ENCODE data around the gene SPAG7. TPM values are rescaled to one million over a fixed set of nuclear protein-coding genes. Genes with fewer than 3 reads are reported as not detected.

Gene SPAG7
- total and polyA plus RNA-seq, 4 donors: 18.6 to 66.3 (median 26.0) TPM

DNA sequence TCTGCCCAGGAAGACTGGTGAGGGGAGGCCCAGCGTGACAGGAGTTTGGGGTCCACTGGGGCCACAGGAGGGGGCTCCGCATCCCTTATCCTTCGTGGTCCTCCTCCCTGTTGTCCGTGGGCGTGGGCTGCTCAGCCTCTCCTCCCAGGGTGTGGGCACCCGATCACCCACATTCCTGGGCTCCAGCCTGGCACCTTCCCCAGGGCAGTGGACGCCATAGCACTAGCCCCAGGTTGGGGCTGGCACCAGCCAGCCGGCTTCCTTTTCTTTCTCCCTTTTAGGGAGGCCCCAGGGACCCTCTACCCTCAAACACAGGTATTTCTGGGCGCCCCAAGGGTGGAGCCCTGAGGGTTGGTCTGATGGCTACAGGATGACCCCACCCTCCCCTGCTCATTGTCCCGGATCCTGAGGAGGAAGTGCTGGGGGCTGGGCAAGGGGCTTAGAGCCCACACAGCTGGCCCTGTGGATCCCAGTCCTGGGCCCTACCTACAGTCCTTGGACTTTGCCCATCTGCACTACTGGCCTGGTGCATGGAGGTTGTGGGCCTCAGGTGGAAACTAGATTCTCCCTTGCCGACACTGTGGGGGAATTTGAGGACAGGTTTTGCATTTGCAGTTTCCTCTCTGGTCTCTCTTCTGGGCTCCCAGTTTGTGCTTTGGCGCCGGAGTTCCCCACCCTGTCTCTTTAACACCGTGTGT lies 31.3 kb upstream of the SPAG7 start (continued):
- TF ChIP-seq FOXA1 (IDR thresholded peaks at IDR 0.05) (no peak), TAF1 (conservative IDR thresholded peaks at IDR 0.05) (no peak), JUND (IDR thresholded peaks at IDR 0.05) (no peak), HNF4G (IDR thresholded peaks at IDR 0.05) (peak; percentile 71), RXRA (IDR thresholded peaks at IDR 0.05) (peak; percentile 64 to 76)
- TF ChIP-seq, protein P1, sequence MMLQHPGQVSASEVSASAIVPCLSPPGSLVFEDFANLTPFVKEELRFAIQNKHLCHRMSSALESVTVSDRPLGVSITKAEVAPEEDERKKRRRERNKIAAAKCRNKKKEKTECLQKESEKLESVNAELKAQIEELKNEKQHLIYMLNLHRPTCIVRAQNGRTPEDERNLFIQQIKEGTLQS (IDR thresholded peaks at IDR 0.05): no peak
- TF ChIP-seq, protein P2, sequence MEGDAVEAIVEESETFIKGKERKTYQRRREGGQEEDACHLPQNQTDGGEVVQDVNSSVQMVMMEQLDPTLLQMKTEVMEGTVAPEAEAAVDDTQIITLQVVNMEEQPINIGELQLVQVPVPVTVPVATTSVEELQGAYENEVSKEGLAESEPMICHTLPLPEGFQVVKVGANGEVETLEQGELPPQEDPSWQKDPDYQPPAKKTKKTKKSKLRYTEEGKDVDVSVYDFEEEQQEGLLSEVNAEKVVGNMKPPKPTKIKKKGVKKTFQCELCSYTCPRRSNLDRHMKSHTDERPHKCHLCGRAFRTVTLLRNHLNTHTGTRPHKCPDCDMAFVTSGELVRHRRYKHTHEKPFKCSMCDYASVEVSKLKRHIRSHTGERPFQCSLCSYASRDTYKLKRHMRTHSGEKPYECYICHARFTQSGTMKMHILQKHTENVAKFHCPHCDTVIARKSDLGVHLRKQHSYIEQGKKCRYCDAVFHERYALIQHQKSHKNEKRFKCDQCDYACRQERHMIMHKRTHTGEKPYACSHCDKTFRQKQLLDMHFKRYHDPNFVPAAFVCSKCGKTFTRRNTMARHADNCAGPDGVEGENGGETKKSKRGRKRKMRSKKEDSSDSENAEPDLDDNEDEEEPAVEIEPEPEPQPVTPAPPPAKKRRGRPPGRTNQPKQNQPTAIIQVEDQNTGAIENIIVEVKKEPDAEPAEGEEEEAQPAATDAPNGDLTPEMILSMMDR (IDR thresholded peaks at IDR 0.05; ENCODE audit: low read depth, low read length, missing input control): no peak

DNA sequence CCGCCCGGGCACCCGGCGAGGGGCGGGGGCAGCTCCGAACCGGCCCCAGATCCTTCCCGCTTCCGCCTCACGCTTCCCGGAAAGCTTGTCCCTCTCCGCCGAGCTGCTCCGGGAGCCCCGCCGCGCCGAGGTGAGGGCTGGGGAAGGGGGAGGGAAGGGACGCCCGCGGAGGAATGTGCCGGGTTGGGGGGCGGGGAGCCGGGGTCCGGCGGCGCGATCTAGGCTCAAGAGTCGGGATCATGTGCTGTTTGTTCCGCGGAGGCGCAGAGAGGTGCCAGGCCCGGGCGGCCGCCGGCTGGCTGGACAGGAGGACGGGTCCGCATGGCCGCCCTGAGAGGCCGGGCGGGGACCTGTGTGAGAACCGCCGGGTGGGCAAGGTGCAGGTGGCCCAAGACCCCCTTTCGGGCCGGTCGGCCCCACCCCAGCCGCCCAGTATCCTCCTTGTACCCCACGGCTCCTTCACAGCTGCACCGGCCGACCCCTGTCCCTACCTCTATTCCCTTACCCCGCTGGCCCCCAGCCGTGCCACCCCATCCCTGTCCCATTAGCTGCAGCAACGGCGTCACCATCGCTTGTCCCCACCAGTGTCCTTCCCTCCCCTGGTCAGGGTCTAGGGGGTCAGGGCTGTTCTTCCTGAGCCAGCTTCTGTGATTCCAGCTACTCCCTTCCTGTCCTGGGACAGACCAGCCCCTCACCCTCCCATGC lies 30.6 kb upstream of the SPAG7 start:
- Histone ChIP-seq H3K27me3 (ENCODE audit: control insufficient read depth in 4 of 4, insufficient read depth in 4 of 4, low read length in 3 of 4) (no peaks in the 10 kb centered on the region), H3K9ac (ENCODE audit: low read depth in 1 of 2, low read length in 2 of 2) (peak overlapping the region; percentile 70 to 73), H3K4me1 (ENCODE audit: control insufficient read depth in 4 of 4, insufficient read depth in 4 of 4, low read length in 3 of 4) (peaks cover 5 to 34% (median 26%) of the 10 kb centered on the region in 4 donors), H3K36me3 (ENCODE audit: control insufficient read depth in 4 of 4, insufficient read depth in 3 of 4, low read depth in 1 of 4, low read length in 3 of 4) (peaks cover 7 to 18% (median 12%) of the 10 kb centered on the region in 4 donors), H3K9me3 (ENCODE audit: control insufficient read depth in 4 of 4, low read length in 3 of 4) (no peaks in the 10 kb centered on the region), H3K4me3 (ENCODE audit: low read depth in 1 of 3, low read length in 3 of 3) (peak overlapping the region; percentile 77 to 88 (median 86)), H3K27ac (ENCODE audit: low read depth in 1 of 2, low read length in 2 of 2) (peak overlapping the region; percentile 83 to 88)
- no peak for DNase-seq (ENCODE audit: low spot score)
- 1% methylated on average over 55 of the region's 55 CpGs for WGBS
- TF ChIP-seq, protein P2 (IDR thresholded peaks at IDR 0.05; ENCODE audit: low read depth, low read length, missing input control): no peak
- no peak for TF ChIP-seq NR2F2 (IDR thresholded peaks at IDR 0.05)
- TF ChIP-seq, protein P3, sequence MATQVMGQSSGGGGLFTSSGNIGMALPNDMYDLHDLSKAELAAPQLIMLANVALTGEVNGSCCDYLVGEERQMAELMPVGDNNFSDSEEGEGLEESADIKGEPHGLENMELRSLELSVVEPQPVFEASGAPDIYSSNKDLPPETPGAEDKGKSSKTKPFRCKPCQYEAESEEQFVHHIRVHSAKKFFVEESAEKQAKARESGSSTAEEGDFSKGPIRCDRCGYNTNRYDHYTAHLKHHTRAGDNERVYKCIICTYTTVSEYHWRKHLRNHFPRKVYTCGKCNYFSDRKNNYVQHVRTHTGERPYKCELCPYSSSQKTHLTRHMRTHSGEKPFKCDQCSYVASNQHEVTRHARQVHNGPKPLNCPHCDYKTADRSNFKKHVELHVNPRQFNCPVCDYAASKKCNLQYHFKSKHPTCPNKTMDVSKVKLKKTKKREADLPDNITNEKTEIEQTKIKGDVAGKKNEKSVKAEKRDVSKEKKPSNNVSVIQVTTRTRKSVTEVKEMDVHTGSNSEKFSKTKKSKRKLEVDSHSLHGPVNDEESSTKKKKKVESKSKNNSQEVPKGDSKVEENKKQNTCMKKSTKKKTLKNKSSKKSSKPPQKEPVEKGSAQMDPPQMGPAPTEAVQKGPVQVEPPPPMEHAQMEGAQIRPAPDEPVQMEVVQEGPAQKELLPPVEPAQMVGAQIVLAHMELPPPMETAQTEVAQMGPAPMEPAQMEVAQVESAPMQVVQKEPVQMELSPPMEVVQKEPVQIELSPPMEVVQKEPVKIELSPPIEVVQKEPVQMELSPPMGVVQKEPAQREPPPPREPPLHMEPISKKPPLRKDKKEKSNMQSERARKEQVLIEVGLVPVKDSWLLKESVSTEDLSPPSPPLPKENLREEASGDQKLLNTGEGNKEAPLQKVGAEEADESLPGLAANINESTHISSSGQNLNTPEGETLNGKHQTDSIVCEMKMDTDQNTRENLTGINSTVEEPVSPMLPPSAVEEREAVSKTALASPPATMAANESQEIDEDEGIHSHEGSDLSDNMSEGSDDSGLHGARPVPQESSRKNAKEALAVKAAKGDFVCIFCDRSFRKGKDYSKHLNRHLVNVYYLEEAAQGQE (IDR thresholded peaks at IDR 0.05): no peak
- TF ChIP-seq EGR1 (IDR thresholded peaks at IDR 0.05; ENCODE audit: low read depth in 2 of 2): no peak
- TF ChIP-seq TAF1 (conservative IDR thresholded peaks at IDR 0.05): no peak
- TF ChIP-seq HNF4A (conservative IDR thresholded peaks at IDR 0.05): no peak
- no peak for TF ChIP-seq RXRA (IDR thresholded peaks at IDR 0.05)
- no peak for TF ChIP-seq JUND (IDR thresholded peaks at IDR 0.05)
